ENCODE results near the gene LUZP2.

The LUZP2 gene

DNA sequence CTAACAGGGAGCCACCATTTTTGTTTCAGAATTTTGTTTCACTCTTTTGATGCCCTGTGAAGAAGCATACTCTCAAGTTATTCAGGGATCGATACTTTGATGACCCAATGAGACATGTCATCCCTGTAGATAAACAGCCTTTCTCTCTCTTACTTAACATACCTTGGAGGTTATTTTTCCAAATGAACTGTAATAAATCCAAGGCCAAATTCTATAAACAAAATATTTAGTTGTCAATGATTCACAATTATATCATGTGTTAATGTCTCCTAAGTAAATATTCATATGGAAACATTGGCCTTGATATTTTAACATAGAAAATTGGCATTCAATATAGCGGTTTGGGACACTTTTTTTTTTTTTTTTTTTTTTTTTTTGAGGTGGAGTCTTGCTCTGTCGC lies 97.5 kb downstream of the LUZP2 start:
- no peak for DNase-seq (ENCODE audit: low read depth)
- TF ChIP-seq, protein P1, sequence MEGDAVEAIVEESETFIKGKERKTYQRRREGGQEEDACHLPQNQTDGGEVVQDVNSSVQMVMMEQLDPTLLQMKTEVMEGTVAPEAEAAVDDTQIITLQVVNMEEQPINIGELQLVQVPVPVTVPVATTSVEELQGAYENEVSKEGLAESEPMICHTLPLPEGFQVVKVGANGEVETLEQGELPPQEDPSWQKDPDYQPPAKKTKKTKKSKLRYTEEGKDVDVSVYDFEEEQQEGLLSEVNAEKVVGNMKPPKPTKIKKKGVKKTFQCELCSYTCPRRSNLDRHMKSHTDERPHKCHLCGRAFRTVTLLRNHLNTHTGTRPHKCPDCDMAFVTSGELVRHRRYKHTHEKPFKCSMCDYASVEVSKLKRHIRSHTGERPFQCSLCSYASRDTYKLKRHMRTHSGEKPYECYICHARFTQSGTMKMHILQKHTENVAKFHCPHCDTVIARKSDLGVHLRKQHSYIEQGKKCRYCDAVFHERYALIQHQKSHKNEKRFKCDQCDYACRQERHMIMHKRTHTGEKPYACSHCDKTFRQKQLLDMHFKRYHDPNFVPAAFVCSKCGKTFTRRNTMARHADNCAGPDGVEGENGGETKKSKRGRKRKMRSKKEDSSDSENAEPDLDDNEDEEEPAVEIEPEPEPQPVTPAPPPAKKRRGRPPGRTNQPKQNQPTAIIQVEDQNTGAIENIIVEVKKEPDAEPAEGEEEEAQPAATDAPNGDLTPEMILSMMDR (conservative IDR thresholded peaks at IDR 0.05; ENCODE audit: low read depth, low read length) = no peak
- no peak overlapping the region for H3K4me3 ChIP-seq (ENCODE audit: low read length)

DNA sequence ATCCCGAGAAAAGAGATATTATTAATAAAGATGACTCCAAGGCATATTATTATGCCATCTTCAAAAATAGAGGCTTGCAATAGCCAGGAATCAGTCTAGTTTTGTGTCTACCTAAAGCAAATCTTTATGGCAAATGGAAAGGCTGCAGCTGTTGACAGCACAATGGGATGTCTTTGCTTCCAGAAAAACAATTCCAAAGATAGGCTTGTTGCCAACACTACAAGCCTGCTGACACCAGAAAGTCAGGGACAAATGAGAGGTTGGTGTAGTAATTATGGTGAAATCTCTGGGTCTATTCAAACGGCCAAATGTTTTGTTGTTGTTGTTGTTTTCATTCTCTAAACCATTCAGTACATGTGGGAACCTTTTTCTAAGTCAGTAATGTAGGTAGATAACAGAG lies 101.8 kb downstream of the LUZP2 start:
- TF ChIP-seq, protein P1 (conservative IDR thresholded peaks at IDR 0.05; ENCODE audit: low read depth, low read length) = no peak
- DNase-seq (ENCODE audit: low read depth) = no peak
- no peak overlapping the region for H3K4me3 ChIP-seq (ENCODE audit: low read length)

DNA sequence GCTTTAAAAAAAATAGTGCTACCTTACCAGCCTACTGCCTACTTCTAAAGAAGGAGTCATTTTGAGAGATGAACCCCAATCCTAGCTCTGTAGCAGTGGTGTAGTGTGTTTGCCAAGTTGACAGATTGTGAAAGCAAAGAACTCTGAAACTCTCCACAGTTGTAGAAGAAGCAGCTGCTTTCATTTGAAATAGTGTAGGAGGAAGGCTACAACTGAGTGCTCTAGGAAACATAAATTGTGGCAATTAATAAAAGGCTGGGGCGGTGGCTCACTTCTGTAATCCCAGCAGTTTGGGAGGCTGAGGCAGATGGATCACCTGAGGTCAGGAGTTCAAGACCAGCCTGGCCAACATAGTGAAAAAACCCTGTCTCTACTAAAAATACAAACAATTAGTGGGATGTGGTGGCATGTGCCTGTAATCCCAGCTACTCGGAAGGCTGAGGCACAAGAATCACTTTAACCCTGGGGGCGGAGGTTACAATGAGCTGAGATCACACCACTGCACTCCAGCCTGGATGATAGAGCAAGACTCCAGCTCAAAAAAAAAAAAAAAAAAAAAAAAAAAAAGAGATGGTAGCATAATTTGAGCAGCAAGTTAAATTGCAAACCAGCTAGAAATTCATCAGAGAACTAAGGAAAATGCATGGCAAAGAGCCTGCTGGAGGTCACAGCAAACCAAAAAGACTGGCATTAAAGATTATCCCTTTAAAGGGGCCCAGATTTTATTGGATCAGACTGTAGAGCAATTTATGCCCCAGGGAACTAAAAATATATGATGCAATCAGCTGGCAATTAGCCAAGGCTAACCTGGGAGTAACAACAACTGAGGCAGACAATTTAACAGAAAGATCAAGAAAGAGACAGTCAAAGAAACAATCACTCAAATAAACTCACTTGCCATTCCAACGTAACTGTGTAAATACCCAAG lies 112.6 kb downstream of the LUZP2 start:
- H3K4me3 ChIP-seq (ENCODE audit: low read length) = no peak overlapping the region
- DNase-seq (ENCODE audit: low read depth) = no peak
- TF ChIP-seq, protein P1 (conservative IDR thresholded peaks at IDR 0.05; ENCODE audit: low read depth, low read length) = no peak

DNA sequence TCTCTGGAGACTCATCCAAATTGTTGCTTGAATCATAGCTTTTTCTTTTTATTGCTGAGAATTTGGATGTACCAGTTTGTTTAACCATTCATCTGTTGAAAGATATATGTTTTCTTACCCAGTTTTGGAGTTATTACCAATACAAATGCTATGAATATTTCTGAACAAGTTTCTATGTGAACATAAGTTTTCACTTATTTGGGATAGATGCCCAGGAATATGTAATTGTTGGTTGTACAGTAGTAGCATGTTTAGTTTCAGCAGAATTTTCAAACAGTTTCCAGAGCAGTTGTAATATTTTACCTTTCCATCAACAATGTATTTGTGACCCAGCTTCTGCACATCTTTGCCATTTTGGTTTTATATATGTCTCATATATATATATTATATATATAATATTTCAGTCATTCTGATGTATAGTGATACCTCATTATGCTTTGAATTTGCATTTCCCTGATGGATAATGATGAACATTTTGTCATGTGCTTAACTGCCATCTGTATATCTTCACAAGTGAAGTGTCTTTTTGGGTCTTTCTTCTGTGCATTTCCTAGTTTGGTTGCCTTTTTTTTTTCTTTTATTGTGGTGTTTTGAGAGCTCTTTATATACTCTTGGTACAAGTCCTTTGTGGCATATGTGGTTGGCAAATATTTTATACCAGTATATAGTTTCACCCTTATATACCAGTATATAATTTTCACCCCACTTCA lies 118.8 kb downstream of the LUZP2 start:
- TF ChIP-seq, protein P1 (conservative IDR thresholded peaks at IDR 0.05; ENCODE audit: low read depth, low read length) = no peak
- no peak for DNase-seq (ENCODE audit: low read depth)
- H3K4me3 ChIP-seq (ENCODE audit: low read length) = no peak overlapping the region

DNA sequence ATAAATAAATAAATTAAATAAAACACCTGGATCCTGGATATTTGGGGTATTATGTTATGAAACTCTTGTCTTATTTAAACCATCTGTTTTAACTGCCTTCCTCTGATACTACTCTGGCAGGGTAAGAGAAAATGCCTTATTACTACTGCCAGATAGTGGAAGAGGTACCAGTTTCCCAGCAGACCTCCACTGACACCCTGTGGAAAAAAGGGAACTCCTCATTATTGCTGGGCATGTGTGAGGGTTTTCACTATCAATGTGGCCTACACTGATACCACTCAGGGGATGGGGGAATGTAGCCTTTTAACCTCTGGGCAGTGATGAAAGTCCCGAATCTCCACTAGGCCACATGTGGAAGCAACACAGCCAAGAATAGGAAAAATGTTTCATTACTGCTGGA lies 121.0 kb downstream of the LUZP2 start:
- no peak overlapping the region for H3K4me3 ChIP-seq (ENCODE audit: low read length)
- DNase-seq (ENCODE audit: low read depth) = no peak
- TF ChIP-seq, protein P1 (conservative IDR thresholded peaks at IDR 0.05; ENCODE audit: low read depth, low read length) = no peak

DNA sequence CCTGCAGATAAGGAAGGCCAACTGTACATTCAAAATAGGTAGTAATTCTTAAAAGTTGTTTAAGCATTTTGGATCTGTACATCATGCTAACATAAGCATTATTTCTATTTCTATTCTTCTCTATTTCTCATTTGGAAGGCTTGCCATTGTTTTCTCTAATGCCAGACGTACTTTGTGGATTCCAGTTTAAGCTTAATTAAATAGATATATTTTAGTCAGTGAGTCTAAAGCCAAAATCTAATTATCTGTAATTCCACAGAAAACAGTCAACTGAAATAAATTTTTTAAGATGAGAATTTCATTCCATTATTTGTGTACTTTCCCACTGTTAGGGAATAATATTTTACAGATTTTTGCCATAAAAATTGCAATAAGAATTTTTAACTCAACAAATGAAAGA lies 123.0 kb downstream of the LUZP2 start:
- TF ChIP-seq, protein P1 (conservative IDR thresholded peaks at IDR 0.05; ENCODE audit: low read depth, low read length) = no peak
- H3K4me3 ChIP-seq (ENCODE audit: low read length) = no peak overlapping the region
- DNase-seq (ENCODE audit: low read depth) = no peak

Data from retinal pigment epithelial cell (primary cell).